ENCODE measurements around the gene CCDC146. TPM values are rescaled to one million over a fixed set of nuclear protein-coding genes. Genes with fewer than 3 reads are reported as not detected.

The CCDC146 gene
- total RNA-seq, 1 experiment from 2014 or later, result 1.4 TPM

- no peaks in the 10 kb centered on the region for H3K9me3 ChIP-seq
- no peak for DNase-seq
- no peaks in the 10 kb centered on the region; the same call in 1 of the 2 replicates for H3K27me3 ChIP-seq (replicated peaks; ENCODE audit: control insufficient read depth, insufficient read depth, low read length)
- H3K4me1 ChIP-seq, result no peaks in the 10 kb centered on the region
- no peak overlapping the region for H3K27ac Mint-ChIP-seq (ENCODE audit: unreplicated experiment)
- no peaks in the 10 kb centered on the region for H3K36me3 ChIP-seq (ENCODE audit: control insufficient read depth, insufficient read depth, low read length)
- no peaks in the 10 kb centered on the region for H3K27me3 Mint-ChIP-seq (ENCODE audit: insufficient read depth, unreplicated experiment)
- POLR2A ChIA-PET, result interaction anchor here (0.7 kb wide), 1 partner anchor 62 kb away, joined by 4 read pairs; no protein-coding TSS in a partner anchor
- no peaks in the 10 kb centered on the region for H3K36me3 Mint-ChIP-seq (ENCODE audit: insufficient read depth, unreplicated experiment)
- H3K4me1 Mint-ChIP-seq (ENCODE audit: low read depth, unreplicated experiment), result no peaks in the 10 kb centered on the region
- CTCF ChIA-PET, result no interaction called here
- no peak for TF ChIP-seq CTCF (IDR thresholded peaks at IDR 0.05; ENCODE audit: insufficient read depth in 1 of 2, low read depth in 1 of 2, low read length in 1 of 2, severe bottlenecking in 1 of 2, unreplicated experiment in 1 of 2)
- H3K4me3 ChIP-seq (ENCODE audit: low read depth, low read length), result no peak overlapping the region
- intact Hi-C loops (cut with micrococcal nuclease; ENCODE audit: unreplicated experiment), result no loop called here
- H3K9me3 Mint-ChIP-seq (ENCODE audit: unreplicated experiment), result no peaks in the 10 kb centered on the region
- BruUV-seq (replicated peaks), result no TSS peak
- no peak overlapping the region for H3K4me3 Mint-ChIP-seq (ENCODE audit: unreplicated experiment)
These were observed 62.0 kb downstream of the CCDC146 start for GRCh38 chr7:77184463-77184862.

- H3K9me3 ChIP-seq, result no peaks in the 10 kb centered on the region
- CTCF ChIA-PET, result no interaction called here
- TF ChIP-seq CTCF (IDR thresholded peaks at IDR 0.05; ENCODE audit: insufficient read depth in 1 of 2, low read depth in 1 of 2, low read length in 1 of 2, severe bottlenecking in 1 of 2, unreplicated experiment in 1 of 2), result no peak
- intact Hi-C loops (cut with micrococcal nuclease; ENCODE audit: unreplicated experiment), result no loop called here
- no peaks in the 10 kb centered on the region for H3K9me3 Mint-ChIP-seq (ENCODE audit: unreplicated experiment)
- no peak overlapping the region for H3K27ac Mint-ChIP-seq (ENCODE audit: unreplicated experiment)
- BruUV-seq (replicated peaks), result no TSS peak
- H3K36me3 ChIP-seq (ENCODE audit: control insufficient read depth, insufficient read depth, low read length), result no peaks in the 10 kb centered on the region
- H3K4me3 ChIP-seq (ENCODE audit: low read depth, low read length), result no peak overlapping the region
- no peak for DNase-seq
- no peaks in the 10 kb centered on the region for H3K4me1 Mint-ChIP-seq (ENCODE audit: low read depth, unreplicated experiment)
- no peaks in the 10 kb centered on the region for H3K4me1 ChIP-seq
- H3K27me3 Mint-ChIP-seq (ENCODE audit: insufficient read depth, unreplicated experiment), result no peaks in the 10 kb centered on the region
- no peaks in the 10 kb centered on the region; the same call in 1 of the 2 replicates for H3K27me3 ChIP-seq (replicated peaks; ENCODE audit: control insufficient read depth, insufficient read depth, low read length)
- no peaks in the 10 kb centered on the region for H3K36me3 Mint-ChIP-seq (ENCODE audit: insufficient read depth, unreplicated experiment)
- no peak overlapping the region for H3K4me3 Mint-ChIP-seq (ENCODE audit: unreplicated experiment)
- POLR2A ChIA-PET, result no interaction called here
These were observed 62.6 kb downstream of the CCDC146 start for GRCh38 chr7:77184990-77185389.

GRCh38 chr7:77185866-77186265, 63.5 kb downstream of the CCDC146 start:
- no peaks in the 10 kb centered on the region for H3K27me3 Mint-ChIP-seq (ENCODE audit: insufficient read depth, unreplicated experiment)
- DNase-seq, result no peak
- no peaks in the 10 kb centered on the region for H3K4me1 Mint-ChIP-seq (ENCODE audit: low read depth, unreplicated experiment)
- H3K4me3 ChIP-seq (ENCODE audit: low read depth, low read length), result no peak overlapping the region
- intact Hi-C loops (cut with micrococcal nuclease; ENCODE audit: unreplicated experiment), result no loop called here
- no peaks in the 10 kb centered on the region; the same call in 1 of the 2 replicates for H3K27me3 ChIP-seq (replicated peaks; ENCODE audit: control insufficient read depth, insufficient read depth, low read length)
- no TSS peak for BruUV-seq (replicated peaks)
- no peaks in the 10 kb centered on the region for H3K4me1 ChIP-seq
- no peaks in the 10 kb centered on the region for H3K9me3 Mint-ChIP-seq (ENCODE audit: unreplicated experiment)
- no peak overlapping the region for H3K27ac Mint-ChIP-seq (ENCODE audit: unreplicated experiment)
- H3K4me3 Mint-ChIP-seq (ENCODE audit: unreplicated experiment), result no peak overlapping the region
- ChIA-PET POLR2A (no interaction called here), CTCF (no interaction called here)
- no peaks in the 10 kb centered on the region for H3K36me3 Mint-ChIP-seq (ENCODE audit: insufficient read depth, unreplicated experiment)
- no peaks in the 10 kb centered on the region for H3K36me3 ChIP-seq (ENCODE audit: control insufficient read depth, insufficient read depth, low read length)
- TF ChIP-seq CTCF (IDR thresholded peaks at IDR 0.05; ENCODE audit: insufficient read depth in 1 of 2, low read depth in 1 of 2, low read length in 1 of 2, severe bottlenecking in 1 of 2, unreplicated experiment in 1 of 2), result no peak
- H3K9me3 ChIP-seq, result no peaks in the 10 kb centered on the region

Measured in Caco-2 (cell line).